HG03571 (cell line): ENCODE results near the gene DCTN4.
"Not testable (repeated sequence)": the region's sequence is repeated elsewhere in the genome, so short reads cannot be mapped to it uniquely, and the experiment has no call there.

Experiments
- ATAC-seq: cut with Tn5 transposase; IDR thresholded peaks from one replicate; pipeline ENCODE4 v1.9.1; 2021; ENCODE audit not compliant: unreplicated experiment

DCTN4 gene

DNA sequence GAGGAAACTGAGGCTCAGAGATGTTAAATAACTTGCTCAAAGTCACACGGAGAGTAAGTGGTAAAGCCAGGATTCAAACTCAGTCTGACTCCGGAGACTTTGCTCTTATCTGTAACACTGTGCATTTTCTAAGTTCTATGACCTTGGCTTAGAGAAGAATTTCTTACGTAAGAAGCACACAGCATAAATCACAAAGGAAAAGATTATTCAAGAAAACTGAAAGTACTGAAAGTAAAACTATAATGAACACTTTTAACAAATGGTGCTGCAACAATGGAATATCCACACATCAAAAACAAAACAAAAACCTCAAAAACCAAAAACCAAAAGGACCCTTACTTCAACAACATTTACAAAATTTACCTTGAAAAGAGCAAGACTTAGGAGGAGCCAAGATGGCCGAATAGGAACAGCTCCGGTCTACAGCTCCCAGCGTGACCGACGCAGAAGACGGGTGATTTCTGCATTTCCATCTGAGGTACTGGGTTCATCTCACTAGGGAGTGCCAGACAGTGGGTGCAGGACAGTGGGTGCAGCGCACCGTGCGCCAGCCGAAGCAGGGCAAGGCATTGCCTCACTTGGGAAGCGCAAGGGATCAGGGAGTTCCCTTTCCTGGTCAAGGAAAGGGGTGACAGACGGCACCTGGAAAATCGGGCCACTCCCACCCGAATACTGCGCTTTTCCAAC is 16.2 kb downstream of the DCTN4 start:
- ATAC-seq, result not testable (repeated sequence)

DNA sequence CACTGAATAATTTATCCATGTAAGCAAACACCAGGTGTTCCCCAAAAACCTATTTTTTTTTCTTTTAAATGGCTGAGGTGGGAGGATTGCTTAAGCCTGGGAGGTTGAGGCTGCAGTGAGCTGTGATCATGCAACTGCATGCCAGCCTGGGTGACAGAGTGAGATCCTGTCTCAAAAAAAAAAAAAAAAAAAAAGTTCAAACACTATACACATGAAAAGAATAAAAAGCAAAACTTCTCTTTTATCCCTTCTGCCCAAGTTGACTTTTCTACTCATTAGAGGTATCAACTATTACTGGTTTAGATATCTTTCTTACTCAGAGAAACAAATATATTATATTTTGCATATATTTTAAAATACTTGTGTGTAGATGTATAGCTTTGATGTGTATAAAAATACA is 17.8 kb downstream of the DCTN4 start:
- ATAC-seq, result no peak

DNA sequence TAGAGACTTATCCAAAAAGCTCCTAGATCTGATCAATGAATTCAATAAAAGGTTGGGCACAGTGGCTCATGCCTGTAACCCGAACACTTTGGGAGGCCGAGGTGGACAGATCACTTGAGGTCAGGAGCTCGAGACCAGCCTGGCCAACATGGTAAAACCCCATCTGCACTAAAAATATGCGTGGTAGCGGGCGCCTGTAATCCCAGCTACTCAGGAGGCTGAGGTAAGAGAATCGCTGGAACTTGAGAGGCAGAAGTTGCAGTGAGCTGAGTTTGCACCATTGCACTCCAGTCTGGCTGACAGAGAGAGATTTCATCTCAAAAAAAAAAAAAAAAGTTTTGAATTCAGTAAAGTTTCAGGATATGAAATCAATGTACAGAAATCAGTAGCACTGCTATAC is 20.0 kb downstream of the DCTN4 start:
- ATAC-seq, result no peak

DNA sequence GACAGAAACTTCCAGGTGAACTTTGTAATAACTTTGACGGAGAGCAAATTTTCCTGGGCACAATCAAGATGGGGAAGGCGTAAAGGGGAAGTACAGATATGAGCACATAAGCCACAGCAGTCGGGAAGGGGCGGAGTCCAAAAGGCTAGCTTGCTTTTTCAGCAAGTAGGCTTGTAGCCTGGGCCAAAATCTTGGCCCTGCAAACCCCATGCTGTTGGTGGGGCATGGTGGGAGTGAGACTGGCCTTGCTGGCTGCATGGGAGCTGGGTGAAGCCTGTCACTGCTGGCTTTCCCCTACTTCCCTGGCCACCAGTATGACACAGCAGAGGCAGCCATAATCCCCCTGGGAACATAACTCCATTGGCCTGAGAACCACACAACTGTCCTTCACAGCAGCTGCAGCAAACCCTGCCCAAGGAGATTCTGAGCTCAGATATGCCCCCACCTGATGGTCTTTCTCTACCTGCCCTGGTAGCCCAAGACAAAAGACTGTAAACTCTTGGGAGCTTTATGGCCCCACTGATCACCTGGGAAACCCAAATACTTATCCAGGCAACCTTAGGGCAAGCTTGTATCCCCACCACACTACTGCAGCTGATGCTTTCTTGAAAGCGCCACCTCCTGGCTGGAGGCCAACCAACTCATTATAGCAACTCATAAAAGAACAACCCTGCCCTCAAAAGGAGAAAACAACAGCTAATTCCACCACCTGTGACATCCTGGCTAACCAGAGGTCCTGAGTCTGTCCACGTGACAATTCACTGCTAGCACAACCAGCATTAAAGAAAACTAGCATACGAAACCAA is 24.0 kb downstream of the DCTN4 start:
- no peak for ATAC-seq

DNA sequence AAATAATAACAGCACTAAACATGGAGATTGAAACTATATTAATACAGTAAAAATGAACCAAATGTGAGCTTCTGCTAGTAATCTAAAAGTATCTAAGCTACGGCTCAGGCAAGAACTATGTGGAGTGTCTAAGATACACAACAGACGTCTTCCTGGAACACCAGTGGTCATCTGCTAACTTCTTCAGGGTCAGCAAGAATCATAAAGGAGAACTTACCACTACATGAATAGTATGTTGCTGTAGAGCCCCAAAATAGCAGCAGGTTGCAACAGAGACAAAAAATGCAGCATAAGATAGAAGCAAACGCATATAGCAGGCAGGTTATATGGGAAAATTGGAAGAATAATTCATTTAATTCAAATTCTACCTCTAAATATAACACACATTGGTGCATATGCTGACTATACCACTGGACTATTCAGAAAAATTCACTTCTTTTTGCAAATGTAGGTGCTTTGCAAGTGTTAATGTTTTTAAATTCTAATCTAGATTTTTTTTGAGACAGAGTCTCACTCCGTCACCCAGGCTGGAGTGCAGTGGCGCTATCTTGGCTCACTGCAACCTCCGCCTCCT is 27.1 kb downstream of the DCTN4 start:
- no peak for ATAC-seq

DNA sequence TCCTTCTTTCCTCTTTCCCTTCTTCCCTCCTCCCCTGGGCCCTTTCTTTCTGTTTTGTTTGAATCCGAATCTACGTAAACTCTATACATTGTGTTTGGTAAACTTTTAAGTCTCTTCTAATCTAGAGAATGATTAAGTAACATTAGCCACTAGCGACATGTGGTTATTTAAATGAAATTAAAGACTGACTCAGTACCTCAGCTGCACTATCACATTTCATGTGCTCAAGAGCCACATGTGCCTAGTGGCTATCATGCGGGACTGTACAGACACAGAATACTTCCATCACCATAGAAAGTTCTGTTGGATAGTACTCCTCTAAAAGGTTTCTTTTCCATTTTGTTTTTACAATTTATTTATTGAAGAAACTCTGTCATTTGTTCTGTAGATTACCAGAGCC is 29.0 kb downstream of the DCTN4 start:
- ATAC-seq, result no peak

DNA sequence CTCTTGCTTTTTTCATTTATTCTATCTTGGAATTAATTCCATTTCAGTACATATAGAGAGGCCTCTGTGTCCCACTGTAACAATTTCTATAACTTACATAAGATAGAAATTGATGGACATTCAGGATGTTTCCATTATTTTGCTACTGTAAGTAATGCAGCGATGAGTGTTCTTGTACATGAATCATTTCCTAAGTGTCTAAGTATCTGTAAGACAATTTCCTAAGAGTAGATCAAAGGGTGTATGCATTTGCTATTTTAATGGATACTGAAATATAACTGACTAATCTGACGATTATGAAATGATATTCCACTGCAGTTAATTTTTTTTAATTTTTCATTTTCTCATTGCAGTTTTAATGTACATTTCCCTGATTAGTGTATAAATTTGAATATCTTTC is 35.0 kb downstream of the DCTN4 start:
- no peak for ATAC-seq

DNA sequence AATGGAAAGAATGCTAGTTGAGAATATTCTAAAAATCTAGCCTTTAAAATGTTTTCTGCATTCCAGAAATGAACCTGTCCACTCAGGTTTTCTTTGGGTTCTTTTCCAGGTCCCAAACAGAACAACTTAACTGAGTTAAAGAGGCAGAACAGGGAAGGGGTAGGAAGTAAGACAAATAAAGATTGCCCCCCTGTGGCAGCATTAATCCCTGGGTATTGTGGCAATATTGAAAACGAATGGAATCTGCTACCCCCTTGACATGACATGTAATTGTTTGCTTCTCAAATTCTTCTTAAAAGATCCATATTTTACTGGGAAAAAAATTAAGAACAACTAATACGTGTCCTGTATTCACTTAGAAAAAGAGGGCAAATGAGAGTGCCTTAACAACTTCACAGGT is 48.7 kb downstream of the DCTN4 start:
- no peak for ATAC-seq

DNA sequence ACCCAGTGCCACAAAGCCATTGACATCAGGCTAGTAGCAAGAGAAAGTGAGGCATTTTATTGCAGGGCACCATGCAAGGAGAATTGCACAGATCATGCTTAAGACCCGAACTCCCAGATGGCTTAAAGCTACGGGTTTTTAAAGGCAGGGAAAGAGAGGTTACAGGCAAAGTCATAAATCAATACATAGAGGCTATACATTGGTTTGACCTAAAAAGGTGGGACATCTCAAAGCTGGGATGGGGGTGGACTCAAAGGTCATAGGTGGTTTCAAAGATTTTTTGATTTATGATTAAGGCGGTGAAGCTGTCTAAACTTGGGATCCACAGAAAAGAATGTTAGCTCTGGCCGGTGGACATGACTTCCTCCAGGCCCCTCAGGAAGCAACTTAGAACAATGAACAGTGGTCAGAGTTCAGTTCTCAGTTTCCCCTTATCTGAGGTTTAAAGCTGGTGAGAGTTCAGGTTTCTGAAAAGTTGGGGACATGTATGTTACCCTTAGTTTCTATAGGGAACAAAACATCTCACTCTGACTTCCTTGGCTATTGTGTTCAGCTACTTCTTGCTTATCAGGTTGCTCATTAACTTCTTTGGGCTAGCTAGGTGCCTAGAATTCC is 51.9 kb downstream of the DCTN4 start:
- no peak for ATAC-seq

DNA sequence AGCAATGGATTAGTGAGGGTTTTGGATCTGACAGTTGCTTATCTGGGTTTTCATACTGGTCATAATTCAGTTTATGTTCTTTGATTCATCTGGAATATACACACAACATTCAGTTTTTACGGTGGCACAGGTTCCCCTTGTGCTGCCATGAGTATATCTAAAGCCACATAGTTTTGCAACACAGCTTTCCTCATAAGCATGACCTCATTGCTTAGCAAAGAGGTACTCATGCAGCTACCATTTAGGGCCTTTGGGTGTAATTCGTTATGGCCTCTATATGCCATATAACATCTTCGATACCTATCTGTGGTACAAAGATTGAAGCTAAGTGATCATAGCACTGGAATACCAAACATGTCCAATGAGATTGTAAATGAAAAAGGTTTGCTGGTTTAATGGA is 55.1 kb downstream of the DCTN4 start:
- no peak for ATAC-seq

DNA sequence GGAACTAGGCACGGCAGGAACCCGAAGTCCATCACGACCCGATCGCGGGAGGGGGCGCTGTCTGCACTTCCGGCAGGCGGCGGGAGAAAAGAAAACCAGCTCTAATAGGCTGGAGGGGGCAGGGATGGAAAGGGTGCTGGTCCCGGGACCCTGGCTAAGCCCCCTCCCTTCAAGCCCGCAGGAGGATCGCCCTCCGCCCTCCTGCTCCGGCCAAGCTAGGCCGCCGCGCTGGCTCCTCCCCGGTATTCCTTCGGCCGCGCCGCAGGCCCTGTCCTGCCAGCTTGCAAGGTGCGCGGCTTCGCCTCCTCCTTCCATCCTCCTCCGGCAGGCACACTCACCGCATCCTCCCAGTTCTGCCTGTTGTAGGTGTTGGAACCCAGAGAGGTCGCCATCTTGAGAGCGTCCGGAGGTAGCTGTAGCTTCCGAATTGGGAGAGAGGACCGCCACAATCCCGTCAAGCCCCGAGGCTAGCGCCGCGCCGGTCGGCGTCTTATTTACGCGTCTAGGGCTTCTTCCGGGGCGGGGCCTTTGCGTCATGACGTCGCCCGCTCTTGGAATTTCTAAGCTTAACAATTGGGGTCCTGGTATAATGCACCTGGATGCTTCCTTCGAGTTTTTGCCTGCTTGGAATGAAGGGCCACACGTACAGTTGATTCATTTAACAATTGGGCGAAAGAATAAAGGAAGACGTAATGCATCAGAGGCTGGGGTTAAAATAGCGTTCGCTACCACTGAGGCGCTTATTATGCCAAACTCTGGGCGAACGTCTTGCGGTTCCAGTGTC is 58.0 kb downstream of the DCTN4 start, which contains the start of gene RBM22:
Gene RBM22 (minus strand): TSS at position 469 of the 784 bp plus-strand sequence. CDS start 77 bp downstream, at position 392.
- ATAC-seq, result peak; percentile 98

DNA sequence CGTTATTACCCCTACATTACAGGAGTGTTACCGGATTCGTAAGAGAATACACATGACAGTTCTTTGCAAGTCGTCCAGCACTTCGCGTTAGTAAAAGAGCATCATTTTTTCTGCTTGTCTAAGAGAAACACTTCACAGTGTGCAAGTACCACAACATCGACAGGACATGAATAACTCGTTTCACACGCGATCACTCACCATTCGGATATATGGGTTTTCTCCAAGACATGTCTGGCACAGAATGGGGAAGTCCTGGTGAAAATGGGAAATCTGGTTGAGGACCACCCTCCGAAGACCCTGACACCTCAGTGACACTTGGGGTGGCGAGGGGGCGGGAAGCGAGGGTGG is 58.6 kb downstream of the DCTN4 start:
- no peak for ATAC-seq

DNA sequence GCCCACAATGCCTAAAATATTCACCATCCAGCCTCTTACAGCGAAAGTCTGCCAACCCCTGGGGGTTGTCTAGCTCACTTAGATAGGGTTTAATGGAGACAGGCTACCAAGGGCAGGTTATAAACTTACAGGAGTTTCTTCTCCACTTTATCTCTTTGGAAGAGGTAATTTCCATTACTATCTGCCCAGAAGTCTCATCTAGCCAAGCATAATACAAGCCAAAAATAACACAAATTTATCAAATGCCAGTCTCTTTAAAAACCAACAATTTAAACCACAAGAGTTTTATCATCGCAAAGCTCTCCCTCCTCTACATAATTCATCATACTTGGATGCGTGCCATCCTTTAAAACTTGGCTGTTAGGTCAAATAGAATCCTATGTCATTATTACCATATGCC is 64.2 kb downstream of the DCTN4 start:
- no peak for ATAC-seq

DNA sequence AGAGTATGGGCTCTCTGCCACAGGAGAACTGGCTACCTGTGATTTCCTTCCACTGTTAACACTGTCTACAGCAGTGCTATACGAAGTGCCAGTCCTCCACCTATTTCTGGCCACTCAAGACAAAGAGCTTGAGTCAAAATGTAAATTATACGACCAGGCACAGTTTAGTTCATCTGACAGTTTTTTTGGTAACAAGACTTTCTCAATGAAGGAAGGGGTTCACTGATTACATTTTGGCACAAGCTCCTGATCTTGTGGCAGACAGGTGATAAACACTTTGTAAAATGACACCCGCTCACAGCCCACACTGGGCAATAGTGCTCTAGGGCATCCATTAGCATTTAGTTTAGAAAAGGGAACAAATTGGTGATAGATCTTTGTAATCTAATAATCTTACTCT is 66.5 kb downstream of the DCTN4 start:
- ATAC-seq, result no peak

DNA sequence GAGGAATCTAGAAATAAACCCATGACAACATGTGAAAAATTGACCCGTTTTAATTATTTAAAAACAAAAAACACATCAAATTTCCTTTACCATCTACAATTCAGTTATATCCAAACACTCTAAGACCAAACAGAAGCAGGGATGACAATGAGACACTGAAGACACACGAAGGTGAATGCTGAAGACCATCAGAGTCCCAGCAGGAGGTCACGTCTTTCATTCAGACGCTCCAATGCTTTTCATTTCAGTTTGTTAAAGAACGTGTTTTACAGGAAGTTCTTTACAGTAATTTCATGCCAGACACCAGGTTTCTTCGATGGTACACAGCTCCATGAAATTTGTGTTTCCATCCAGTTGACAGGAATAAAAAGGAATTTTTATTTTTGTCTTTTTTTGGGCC is 68.1 kb downstream of the DCTN4 start:
- ATAC-seq, result no peak

DNA sequence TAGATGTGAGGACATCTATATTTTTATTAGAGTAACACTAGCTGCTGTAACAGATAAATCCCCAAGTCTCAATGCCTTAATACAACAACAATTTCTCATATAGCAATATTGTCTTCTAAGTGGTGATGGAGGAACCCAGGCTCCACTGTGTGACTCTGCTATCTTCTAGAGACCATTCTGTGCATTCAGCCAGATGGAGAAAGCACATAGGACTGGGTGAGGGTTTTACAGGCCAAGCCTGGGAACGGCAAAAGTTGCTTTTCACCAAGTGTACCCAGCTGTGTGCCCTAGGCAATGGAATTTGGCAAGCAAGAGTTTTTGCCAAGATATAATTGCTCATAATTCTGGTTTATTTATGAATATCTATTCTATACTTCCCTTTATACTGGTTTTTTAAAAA is 69.7 kb downstream of the DCTN4 start:
- no peak for ATAC-seq

DNA sequence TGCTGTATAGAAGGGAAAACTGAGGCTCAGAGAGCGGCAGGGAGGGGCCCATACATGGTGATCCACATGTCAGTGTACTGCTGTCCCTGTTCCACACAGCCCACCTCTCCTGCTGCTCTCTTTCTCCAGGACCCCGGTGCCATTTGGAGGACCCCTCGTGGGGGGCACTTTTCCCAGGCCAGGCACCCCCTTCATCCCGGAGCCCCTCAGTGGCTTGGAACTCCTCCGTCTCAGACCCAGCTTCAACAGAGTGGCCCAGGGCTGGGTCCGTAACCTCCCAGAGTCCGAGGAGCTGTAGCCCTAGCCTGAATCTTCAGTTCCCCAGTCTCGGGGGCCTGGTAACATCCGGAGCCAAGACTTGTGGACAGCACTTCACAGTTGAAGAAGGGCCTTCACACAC is 82.2 kb downstream of the DCTN4 start:
- no peak for ATAC-seq

DNA sequence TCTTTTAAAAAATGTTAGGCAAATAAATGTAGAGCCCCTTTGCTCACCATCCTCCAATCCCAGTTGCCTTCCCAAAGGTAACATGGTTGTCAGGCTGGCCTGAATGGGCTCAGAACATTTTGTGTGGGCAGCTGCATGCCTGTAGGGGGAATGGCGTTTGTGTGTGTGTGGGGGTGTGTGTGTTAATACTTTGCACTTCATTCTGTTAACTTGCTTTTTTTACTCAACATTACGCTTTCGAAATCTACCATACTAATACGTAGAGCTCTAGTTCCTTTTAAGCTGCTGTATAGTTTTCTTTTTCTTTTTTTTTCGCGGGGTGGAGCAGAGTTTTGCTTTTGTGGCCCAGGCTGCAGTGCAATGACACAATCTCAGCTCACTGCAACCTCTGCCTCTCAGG is 83.7 kb downstream of the DCTN4 start:
- ATAC-seq, result no peak

DNA sequence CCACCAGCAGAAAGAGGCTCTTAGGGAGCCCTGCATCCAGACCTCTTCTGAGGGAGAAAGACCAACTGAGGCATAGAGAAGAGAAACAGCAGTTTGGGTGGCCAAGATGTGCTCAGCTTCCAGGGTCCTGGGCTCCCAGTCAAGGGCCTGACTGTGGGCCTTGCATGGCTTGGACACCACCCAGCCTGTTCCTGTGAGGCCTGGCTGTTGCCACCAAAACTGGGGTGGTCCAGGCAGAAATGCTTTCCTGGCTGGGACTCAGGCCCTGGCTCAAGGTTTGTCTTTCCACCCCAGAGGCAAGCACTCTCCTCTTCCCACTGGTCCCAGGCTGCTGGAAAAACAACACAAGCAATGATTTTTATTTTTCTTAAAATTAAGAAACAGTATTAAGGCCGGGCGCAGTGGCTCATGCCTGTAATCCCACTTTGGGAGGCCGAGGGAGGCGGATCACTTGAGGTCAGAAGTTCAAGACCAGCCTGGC is 84.4 kb downstream of the DCTN4 start:
- no peak for ATAC-seq

DNA sequence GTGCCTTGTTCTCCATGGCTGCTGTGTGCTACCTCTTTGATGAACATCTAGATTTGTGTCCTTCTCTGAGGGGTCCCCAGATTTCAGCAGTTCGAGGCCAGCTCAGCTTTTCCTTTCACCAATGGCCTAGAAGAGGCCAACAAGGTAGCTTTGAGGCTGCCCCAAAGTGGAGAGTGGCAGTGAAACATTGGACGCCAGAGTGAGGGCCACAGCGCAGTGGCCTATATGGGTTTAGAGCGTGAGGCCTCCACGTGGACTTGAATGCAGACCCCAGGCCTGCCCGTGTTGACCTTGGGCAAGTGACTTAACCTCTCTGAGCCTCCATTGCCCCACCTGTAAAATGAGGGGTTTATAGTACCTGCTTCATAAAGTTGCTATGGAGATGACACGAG is 85.9 kb downstream of the DCTN4 start:
- no peak for ATAC-seq
